GM12878 (cell line): ENCODE results near the gene CDC5L. TPM values are rescaled to one million over a fixed set of nuclear protein-coding genes. Genes with fewer than 3 reads are reported as not detected.

Source experiments
- ATAC-seq: fragments of 200-7000 bp; cut with Tn5 transposase; 3 replicates; pipeline ENCODE4 v1.9.1; 2020; ENCODE audit warnings: mild to moderate bottlenecking, moderate library complexity
- BruUV-seq: library from RNA; stranded (reverse); fragments of 400-500 nt; replicated peaks from 2 replicates; lab custom pipeline; 2021; lab: Mats Ljungman, UMichigan
- CTCF ChIA-PET: fragments of 300-600 bp; sonication (Branson Sonifier 250); formaldehyde crosslinking; extraction: SDS; loops from one replicate; lab custom pipeline; 2021; ENCODE audit warnings: inconsistent platforms; lab: Yijun Ruan, JAX
- POLR2A ChIA-PET: fragments of 350-600 bp; formaldehyde crosslinking; extraction: SDS; loops from one replicate; lab custom pipeline; 2021; ENCODE audit warnings: inconsistent platforms; lab: Charles Lee
- RAD21 ChIA-PET: fragments of 300-600 bp; sonication (Branson Sonifier 250); formaldehyde crosslinking; loops from one replicate; lab custom pipeline; 2023; ENCODE audit warnings: antibody characterized with exemption; ENCODE audit not compliant: unreplicated experiment; lab: Charles Lee
- SMC1A ChIA-PET: fragments of 300-600 bp; sonication (Branson Sonifier 250); formaldehyde crosslinking; loops from one replicate; lab custom pipeline; 2023; ENCODE audit not compliant: unreplicated experiment, uncharacterized antibody; lab: Charles Lee
- DNase-seq: peaks from one replicate; pipeline ENCODE4 v3.0.0-alpha.2; 2011; ENCODE audit warnings: low read depth, low spot score
- FAIRE-seq: peaks from 3 replicates; lab custom pipeline; 2011; peaks lifted over from hg19 to GRCh38; lab: Jason Lieb, UNC
- H2AFZ ChIP-seq: 2 replicates; pipeline ENCODE4 v1.6.0; 2011; ENCODE audit warnings: low read depth, low read length, control low read depth; ENCODE audit not compliant: control insufficient read depth
- H3K27ac ChIP-seq: 2 replicates; pipeline ENCODE4 v1.5.1; 2011; ENCODE audit warnings: control low read depth; ENCODE audit not compliant: control insufficient read depth, insufficient read depth
- H3K27me3 ChIP-seq, 2 experiments: replicated peaks in 1 of 2; 2 replicates each; pipeline versions ENCODE4 v1.6.0 to v1.6.1; 2011; ENCODE audit warnings: low read length in 1 of 2; ENCODE audit not compliant: control insufficient read depth in 2 of 2, insufficient read depth in 2 of 2
- H3K36me3 ChIP-seq, 2 experiments: 2 replicates each; pipeline ENCODE4 v1.5.1; 2011; ENCODE audit warnings: low read length in 1 of 2; ENCODE audit not compliant: control insufficient read depth in 2 of 2, insufficient read depth in 2 of 2
- H3K4me1 ChIP-seq: 2 replicates; pipeline ENCODE4 v1.6.1; 2011; ENCODE audit warnings: mild to moderate bottlenecking, low read length, moderate library complexity, mixed read lengths; ENCODE audit not compliant: control insufficient read depth, insufficient read depth
- H3K4me2 ChIP-seq: 2 replicates; pipeline ENCODE4 v1.6.0; 2011; ENCODE audit warnings: control low read depth; ENCODE audit not compliant: control insufficient read depth, insufficient read depth
- H3K4me3 ChIP-seq: fragments of 200-600 bp; sonication (generic); 2 replicates; pipeline ENCODE4 v1.5.1; 2016
- H3K79me2 ChIP-seq: 2 replicates; pipeline ENCODE4 v1.6.0; 2011; ENCODE audit warnings: low read length; ENCODE audit not compliant: control insufficient read depth, insufficient read depth
- H3K9ac ChIP-seq: 2 replicates; pipeline ENCODE4 v1.8.0; 2011; ENCODE audit warnings: low read length, control low read depth, mixed read lengths; ENCODE audit not compliant: control insufficient read depth, insufficient read depth
- H3K9me3 ChIP-seq: replicated peaks from 3 replicates; pipeline ENCODE4 v1.5.1; 2011; ENCODE audit warnings: mild to moderate bottlenecking, low read length; ENCODE audit not compliant: control insufficient read depth, insufficient read depth
- H4K20me1 ChIP-seq: 2 replicates; pipeline ENCODE4 v1.6.0; 2011; ENCODE audit not compliant: control insufficient read depth, insufficient read depth
- BACH1 ChIP-seq: fragments of 450-650 bp; IDR thresholded peaks from 2 replicates; pipeline ENCODE4 v1.6.1; 2017; ENCODE audit warnings: mild to moderate bottlenecking, borderline replicate concordance
- BHLHE40 ChIP-seq, 2 experiments: fragments of 450-650 bp in 1 of 2; IDR thresholded peaks; 2 replicates each; pipeline ENCODE4 v1.6.1; 2011 to 2017; ENCODE audit warnings: low read depth in 2 of 2, borderline replicate concordance in 1 of 2, improper control_type of control experiment in 1 of 2, low read length in 1 of 2, mild to moderate bottlenecking in 1 of 2
- CREB1 ChIP-seq: IDR thresholded peaks from 2 replicates; pipeline ENCODE4 v1.6.1; 2012; ENCODE audit warnings: low read depth, mild to moderate bottlenecking, inconsistent platforms
- IRF4 ChIP-seq: IDR thresholded peaks from 2 replicates; pipeline ENCODE4 v1.6.1; 2011; ENCODE audit warnings: low read depth, low read length
- MYC ChIP-seq: IDR thresholded peaks from 2 replicates; pipeline ENCODE4 v1.6.1; 2011; ENCODE audit warnings: mild to moderate bottlenecking, low read length, moderate library complexity, inconsistent platforms; ENCODE audit not compliant: insufficient read depth, insufficient replicate concordance, insufficient read length, severe bottlenecking
- NR2C1 ChIP-seq: fragments of 450-650 bp; IDR thresholded peaks from 2 replicates; pipeline ENCODE4 v1.6.1; 2017; ENCODE audit warnings: antibody characterized with exemption, mild to moderate bottlenecking, moderate library complexity
- RB1 ChIP-seq: fragments of 450-650 bp; formaldehyde crosslinking; IDR thresholded peaks from 2 replicates; pipeline ENCODE4 v1.6.1; 2017; ENCODE audit warnings: mild to moderate bottlenecking, borderline replicate concordance
- RELA ChIP-seq: fragments of 450-650 bp; IDR thresholded peaks from 2 replicates; pipeline ENCODE4 v1.8.0; 2014; ENCODE audit warnings: borderline replicate concordance; ENCODE audit not compliant: partially characterized antibody
- SIX5 ChIP-seq: IDR thresholded peaks from 2 replicates; pipeline ENCODE4 v1.6.1; 2011; ENCODE audit warnings: mild to moderate bottlenecking, low read depth, low read length, moderate library complexity; ENCODE audit not compliant: severe bottlenecking
- SPI1 ChIP-seq: IDR thresholded peaks from 2 replicates; pipeline ENCODE4 v1.6.1; 2011; ENCODE audit warnings: low read depth, mild to moderate bottlenecking, low read length, moderate library complexity, borderline replicate concordance; ENCODE audit not compliant: insufficient read depth
- STAT1 ChIP-seq: fragments of 450-650 bp; conservative IDR thresholded peaks from 2 replicates; pipeline ENCODE4 v1.6.1; 2014; ENCODE audit warnings: antibody characterized with exemption, mild to moderate bottlenecking
- TAF1 ChIP-seq: IDR thresholded peaks from 2 replicates; pipeline ENCODE4 v1.6.1; 2011; ENCODE audit warnings: mild to moderate bottlenecking, low read depth, low read length, borderline replicate concordance
- ZNF24 ChIP-seq: fragments of 450-650 bp; IDR thresholded peaks from 2 replicates; pipeline ENCODE4 v1.6.1; 2017; ENCODE audit warnings: antibody characterized with exemption, mild to moderate bottlenecking
- ZNF274 ChIP-seq: IDR thresholded peaks from one replicate; pipeline ENCODE4 v1.8.0; 2011; ENCODE audit not compliant: insufficient read length, insufficient read depth
- WGBS: methylation state at CpG from one replicate; pipeline ENCODE4 v1.1.6; 2016; ENCODE audit warnings: low lambda C conversion rate; ENCODE audit not compliant: insufficient replicate concordance, insufficient coverage; ENCODE audit errors: missing lambda C conversion rate; 5-methylcytosine and 5-hydroxymethylcytosine counted together
- in situ Hi-C: fragments of 300-500 bp; cut with MboI; formaldehyde crosslinking; loops from 9 replicates; pipeline ENCODE4 v1.14.3; 2018; ENCODE audit warnings: mixed read lengths
- intact Hi-C: fragments of 100-400 bp; cut with micrococcal nuclease; formaldehyde crosslinking; loops from one replicate; pipeline ENCODE4 v1.14.2; 2022; ENCODE audit not compliant: unreplicated experiment
- polyA plus RNA-seq, 11 experiments: library from polyadenylated mRNA; depleted of rRNA in 4 of 11; unstranded in 6 of 11; stranded (reverse) in 5 of 11; fragments of >200 nt; fragmentation: Nextera tagmentation in 4 of 11; fragmentation: Illumina TruSeq in 1 of 11; extraction: Ambion mirVana in 4 of 11; extraction: Trizol in 1 of 11; gene quantifications; 1 replicate in 1 of 11; 2 replicates in 10 of 11; pipeline versions ENCODE4 v1.2.1 to v1.2.3, GENCODE V29; 2011 to 2016; ENCODE audit warnings: inconsistent platforms in 2 of 11, missing spikeins in 2 of 11, low read depth in 1 of 11
- total RNA-seq, 4 experiments: library from RNA; depleted of rRNA in 3 of 4; stranded (reverse); fragments of >200 nt in 3 of 4; fragmentation: Illumina TruSeq in 1 of 4; extraction: Trizol in 1 of 4; gene quantifications; 2 replicates each; pipeline versions ENCODE4 v1.2.1 to v1.2.3, GENCODE V29; 2013 to 2021

The CDC5L gene
- total and polyA plus RNA-seq, 10 of the 15 experiments (the other 5 are each of a cell fraction or from before 2014, with no cell fraction given), result 13.2 to 29.4 (median 18.8) TPM

GRCh38 chr6:44481760-44482159, 94.3 kb downstream of the CDC5L start:
- intact Hi-C loops, result no loop called here
- peaks cover 0 to 1% of the 10 kb centered on the region in 2 experiments; a peak in 2 of 4 replicates for H3K27me3 ChIP-seq
- DNase-seq (no peak), FAIRE-seq (no peak), ATAC-seq (no peak)
- H3K79me2 ChIP-seq, result no peaks in the 10 kb centered on the region
- no peak overlapping the region for H2AFZ ChIP-seq
- 66% methylated on average over 9 of the region's 9 CpGs for WGBS
- H3K9ac ChIP-seq, result no peak overlapping the region
- H3K27ac ChIP-seq, result no peak overlapping the region
- no peak for TF ChIP-seq ZNF274
- SMC1A ChIA-PET, result no interaction called here
- in situ Hi-C loops, result no loop called here
- RAD21 ChIA-PET, result no interaction called here
- H3K4me3 ChIP-seq, result no peak overlapping the region
- H3K9me3 ChIP-seq, result no peaks in the 10 kb centered on the region
- POLR2A ChIA-PET, result no interaction called here
- no peaks in the 10 kb centered on the region for H3K36me3 ChIP-seq
- no peaks in the 10 kb centered on the region for H3K4me1 ChIP-seq
- H3K4me2 ChIP-seq, result no peak overlapping the region
- CTCF ChIA-PET, result no interaction called here
- BruUV-seq, result no TSS peak
- H4K20me1 ChIP-seq, result no peaks in the 10 kb centered on the region

GRCh38 chr6:44485601-44486401, 98.3 kb downstream of the CDC5L start:
- DNase-seq, result no peak
- in situ Hi-C loops (no loop called here), intact Hi-C loops (no loop called here)
- no peaks in the 10 kb centered on the region for H3K9me3 ChIP-seq
- ChIA-PET SMC1A (interaction anchor here (0.6 kb wide), 1 partner anchor 16 kb away, joined by 3 read pairs; no protein-coding TSS in a partner anchor), RAD21 (no interaction called here), POLR2A (no interaction called here), CTCF (interaction anchor here (0.8 to 1.7 kb wide), 3 partner anchors 12 to 1436 kb away, joined by 3 to 6 read pairs (median 3); no protein-coding TSS in a partner anchor)
- H3K79me2 ChIP-seq, result no peaks in the 10 kb centered on the region
- no peak overlapping the region for H3K27ac ChIP-seq
- H3K4me1 ChIP-seq, result no peaks in the 10 kb centered on the region
- no peak overlapping the region for H3K4me3 ChIP-seq
- 41% methylated on average over 12 of the region's 12 CpGs for WGBS
- H3K4me2 ChIP-seq, result no peak overlapping the region
- FAIRE-seq, result no peak
- no peak overlapping the region for H3K9ac ChIP-seq
- H2AFZ ChIP-seq, result no peak overlapping the region
- BruUV-seq, result no TSS peak
- TF ChIP-seq MYC (no peak), ZNF24 (no peak), RELA (no peak), NR2C1 (no peak), SIX5 (no peak), STAT1 (no peak), RB1 (no peak), BHLHE40 (IDR thresholded peaks at IDR 0.05; ENCODE audit: borderline replicate concordance in 1 of 2, low read depth in 2 of 2, low read length in 1 of 2) (no peak), BACH1 (no peak), SPI1 (no peak), IRF4 (no peak), TAF1 (no peak), CREB1 (no peak)
- peaks cover 0 to 1% of the 10 kb centered on the region in 2 experiments; a peak in 1 of 4 replicates for H3K27me3 ChIP-seq
- H4K20me1 ChIP-seq, result no peaks in the 10 kb centered on the region
- no peaks in the 10 kb centered on the region for H3K36me3 ChIP-seq
- no peak for ATAC-seq
